ENCODE results near the gene C6orf120.

DNA sequence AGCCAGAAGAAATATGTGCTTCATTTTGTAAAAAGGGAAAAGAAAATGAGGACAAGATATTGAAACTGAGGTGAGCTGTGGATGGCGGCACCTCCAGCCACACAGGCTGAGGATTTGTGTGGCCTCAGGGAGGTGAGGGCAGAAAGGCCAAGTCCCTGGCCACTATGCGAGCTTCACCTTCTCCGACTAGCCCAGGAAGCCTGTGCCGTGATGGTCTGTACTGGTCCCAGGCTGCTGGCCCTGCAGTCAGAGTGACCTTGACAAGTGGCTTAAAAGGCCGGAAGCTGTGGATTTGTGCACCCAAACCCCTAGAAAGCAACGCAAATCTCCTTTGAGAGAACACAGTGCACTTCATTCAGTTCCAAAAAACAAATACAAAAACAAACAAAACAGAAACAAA, 48.2 kb upstream of the C6orf120 start:
- no peak for TF ChIP-seq POLR2A (IDR thresholded peaks at IDR 0.05)
- TF ChIP-seq, protein P1, sequence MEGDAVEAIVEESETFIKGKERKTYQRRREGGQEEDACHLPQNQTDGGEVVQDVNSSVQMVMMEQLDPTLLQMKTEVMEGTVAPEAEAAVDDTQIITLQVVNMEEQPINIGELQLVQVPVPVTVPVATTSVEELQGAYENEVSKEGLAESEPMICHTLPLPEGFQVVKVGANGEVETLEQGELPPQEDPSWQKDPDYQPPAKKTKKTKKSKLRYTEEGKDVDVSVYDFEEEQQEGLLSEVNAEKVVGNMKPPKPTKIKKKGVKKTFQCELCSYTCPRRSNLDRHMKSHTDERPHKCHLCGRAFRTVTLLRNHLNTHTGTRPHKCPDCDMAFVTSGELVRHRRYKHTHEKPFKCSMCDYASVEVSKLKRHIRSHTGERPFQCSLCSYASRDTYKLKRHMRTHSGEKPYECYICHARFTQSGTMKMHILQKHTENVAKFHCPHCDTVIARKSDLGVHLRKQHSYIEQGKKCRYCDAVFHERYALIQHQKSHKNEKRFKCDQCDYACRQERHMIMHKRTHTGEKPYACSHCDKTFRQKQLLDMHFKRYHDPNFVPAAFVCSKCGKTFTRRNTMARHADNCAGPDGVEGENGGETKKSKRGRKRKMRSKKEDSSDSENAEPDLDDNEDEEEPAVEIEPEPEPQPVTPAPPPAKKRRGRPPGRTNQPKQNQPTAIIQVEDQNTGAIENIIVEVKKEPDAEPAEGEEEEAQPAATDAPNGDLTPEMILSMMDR (IDR thresholded peaks at IDR 0.05) = no peak
